HEK293 (cell line): ENCODE measurements around the gene HMGB1.

Source experiments
- KLF7 ChIP-seq: fragments of 450-650 bp; formaldehyde crosslinking; IDR thresholded peaks from 2 replicates; pipeline ENCODE4 v1.5.1; 2016; ENCODE audit warnings: missing biosample characterization, missing genetic modification characterization, borderline replicate concordance
- MYNN ChIP-seq: fragments of 450-650 bp; formaldehyde crosslinking; IDR thresholded peaks from 2 replicates; pipeline ENCODE4 v1.5.1; 2016; ENCODE audit warnings: missing biosample characterization, missing genetic modification characterization, borderline replicate concordance
- SETDB1 ChIP-seq: IDR thresholded peaks from one replicate; pipeline ENCODE4 v1.6.1; 2017; ENCODE audit warnings: mild to moderate bottlenecking, low read length, moderate library complexity, mixed read lengths; ENCODE audit not compliant: insufficient read length
- ZBTB7A ChIP-seq: fragments of 450-650 bp; formaldehyde crosslinking; IDR thresholded peaks from 2 replicates; pipeline ENCODE4 v1.5.1; 2016; ENCODE audit warnings: low read depth, missing biosample characterization, missing genetic modification characterization
- ZFHX2 ChIP-seq: fragments of 450-650 bp; formaldehyde crosslinking; conservative IDR thresholded peaks from 2 replicates; pipeline ENCODE4 v1.5.1; 2016; ENCODE audit warnings: missing biosample characterization, missing genetic modification characterization
- ZFP3 ChIP-seq: fragments of 450-650 bp; formaldehyde crosslinking; IDR thresholded peaks from 2 replicates; pipeline ENCODE4 v1.5.1; 2016; ENCODE audit warnings: low read depth, missing biosample characterization, missing genetic modification characterization
- ZNF10 ChIP-seq: fragments of 450-650 bp; formaldehyde crosslinking; IDR thresholded peaks from 2 replicates; pipeline ENCODE4 v1.5.1; 2017; ENCODE audit warnings: missing biosample characterization, missing genetic modification characterization
- ZNF2 ChIP-seq: fragments of 450-650 bp; formaldehyde crosslinking; IDR thresholded peaks from 2 replicates; pipeline ENCODE4 v1.5.1; 2016; ENCODE audit warnings: missing biosample characterization, missing genetic modification characterization
- ZNF202 ChIP-seq: fragments of 450-650 bp; formaldehyde crosslinking; IDR thresholded peaks from 2 replicates; pipeline ENCODE4 v1.5.1; 2016; ENCODE audit warnings: missing biosample characterization, missing genetic modification characterization, borderline replicate concordance
- ZNF211 ChIP-seq: fragments of 450-650 bp; formaldehyde crosslinking; IDR thresholded peaks from 2 replicates; pipeline ENCODE4 v1.5.1; 2016; ENCODE audit warnings: low read depth, missing biosample characterization, missing genetic modification characterization
- ZNF302 ChIP-seq: fragments of 450-650 bp; formaldehyde crosslinking; IDR thresholded peaks from 2 replicates; pipeline ENCODE4 v1.5.1; 2016; ENCODE audit warnings: missing biosample characterization, missing genetic modification characterization, low read depth
- ZNF366 ChIP-seq: fragments of 450-650 bp; formaldehyde crosslinking; conservative IDR thresholded peaks from 2 replicates; pipeline ENCODE4 v1.5.1; 2016; ENCODE audit warnings: missing biosample characterization, missing genetic modification characterization
- ZNF48 ChIP-seq: fragments of 450-650 bp; formaldehyde crosslinking; IDR thresholded peaks from 2 replicates; pipeline ENCODE4 v1.5.1; 2016; ENCODE audit warnings: missing biosample characterization, missing genetic modification characterization
- ZNF501 ChIP-seq: fragments of 450-650 bp; formaldehyde crosslinking; IDR thresholded peaks from 2 replicates; pipeline ENCODE4 v1.5.1; 2016; ENCODE audit warnings: missing biosample characterization, missing genetic modification characterization
- ZNF514 ChIP-seq: fragments of 450-650 bp; formaldehyde crosslinking; IDR thresholded peaks from 2 replicates; pipeline ENCODE4 v1.5.1; 2016; ENCODE audit warnings: missing biosample characterization, missing genetic modification characterization
- ZNF548 ChIP-seq: fragments of 450-650 bp; formaldehyde crosslinking; IDR thresholded peaks from 2 replicates; pipeline ENCODE4 v1.5.1; 2016; ENCODE audit warnings: missing biosample characterization, missing genetic modification characterization
- ZNF571 ChIP-seq: fragments of 450-650 bp; formaldehyde crosslinking; IDR thresholded peaks from 2 replicates; pipeline ENCODE4 v1.5.0; 2017; ENCODE audit warnings: missing biosample characterization, missing genetic modification characterization
- ZNF585B ChIP-seq: fragments of 450-650 bp; formaldehyde crosslinking; IDR thresholded peaks from 2 replicates; pipeline ENCODE4 v1.5.1; 2016; ENCODE audit warnings: missing biosample characterization, missing genetic modification characterization
- ZNF623 ChIP-seq: fragments of 450-650 bp; formaldehyde crosslinking; IDR thresholded peaks from 2 replicates; pipeline ENCODE4 v1.5.1; 2016; ENCODE audit warnings: missing biosample characterization, missing genetic modification characterization
- ZNF707 ChIP-seq: fragments of 450-650 bp; formaldehyde crosslinking; IDR thresholded peaks from 2 replicates; pipeline ENCODE4 v1.5.1; 2016; ENCODE audit warnings: missing biosample characterization, missing genetic modification characterization
- ZSCAN16 ChIP-seq: fragments of 450-650 bp; formaldehyde crosslinking; IDR thresholded peaks from 2 replicates; pipeline ENCODE4 v1.5.1; 2016; ENCODE audit warnings: missing biosample characterization, missing genetic modification characterization
- ZXDB ChIP-seq: fragments of 450-650 bp; formaldehyde crosslinking; IDR thresholded peaks from 2 replicates; pipeline ENCODE4 v1.5.1; 2016; ENCODE audit warnings: missing biosample characterization, missing genetic modification characterization
- TF ChIP-seq, protein P1 (sequence below): fragments of 450-650 bp; formaldehyde crosslinking; IDR thresholded peaks from 2 replicates; pipeline ENCODE4 v1.5.1; 2017; ENCODE audit warnings: missing biosample characterization, missing genetic modification characterization
- TF ChIP-seq, protein P2 (sequence below): fragments of 450-650 bp; formaldehyde crosslinking; IDR thresholded peaks from 2 replicates; pipeline ENCODE4 v1.5.1; 2016; ENCODE audit warnings: missing biosample characterization, missing genetic modification characterization, borderline replicate concordance
- TF ChIP-seq, protein P3 (sequence below): fragments of 450-650 bp; formaldehyde crosslinking; IDR thresholded peaks from 2 replicates; pipeline ENCODE4 v1.5.1; 2016; ENCODE audit warnings: missing biosample characterization, missing genetic modification characterization
- TF ChIP-seq, protein P4 (sequence below): fragments of 450-650 bp; formaldehyde crosslinking; IDR thresholded peaks from 2 replicates; pipeline ENCODE4 v1.5.1; 2016; ENCODE audit warnings: missing biosample characterization, missing genetic modification characterization
- TF ChIP-seq, protein P5 (sequence below): fragments of 450-650 bp; formaldehyde crosslinking; IDR thresholded peaks from 2 replicates; pipeline ENCODE4 v1.5.1; 2016; ENCODE audit warnings: missing biosample characterization, missing genetic modification characterization
- TF ChIP-seq, protein P6 (sequence below): fragments of 450-650 bp; formaldehyde crosslinking; IDR thresholded peaks from 2 replicates; pipeline ENCODE4 v1.5.1; 2016; ENCODE audit warnings: missing biosample characterization, missing genetic modification characterization, borderline replicate concordance
- TF ChIP-seq, protein P7 (sequence below): fragments of 450-650 bp; formaldehyde crosslinking; IDR thresholded peaks from 2 replicates; pipeline ENCODE4 v1.5.1; 2017; ENCODE audit warnings: missing biosample characterization, missing genetic modification characterization

HMGB1 gene

DNA sequence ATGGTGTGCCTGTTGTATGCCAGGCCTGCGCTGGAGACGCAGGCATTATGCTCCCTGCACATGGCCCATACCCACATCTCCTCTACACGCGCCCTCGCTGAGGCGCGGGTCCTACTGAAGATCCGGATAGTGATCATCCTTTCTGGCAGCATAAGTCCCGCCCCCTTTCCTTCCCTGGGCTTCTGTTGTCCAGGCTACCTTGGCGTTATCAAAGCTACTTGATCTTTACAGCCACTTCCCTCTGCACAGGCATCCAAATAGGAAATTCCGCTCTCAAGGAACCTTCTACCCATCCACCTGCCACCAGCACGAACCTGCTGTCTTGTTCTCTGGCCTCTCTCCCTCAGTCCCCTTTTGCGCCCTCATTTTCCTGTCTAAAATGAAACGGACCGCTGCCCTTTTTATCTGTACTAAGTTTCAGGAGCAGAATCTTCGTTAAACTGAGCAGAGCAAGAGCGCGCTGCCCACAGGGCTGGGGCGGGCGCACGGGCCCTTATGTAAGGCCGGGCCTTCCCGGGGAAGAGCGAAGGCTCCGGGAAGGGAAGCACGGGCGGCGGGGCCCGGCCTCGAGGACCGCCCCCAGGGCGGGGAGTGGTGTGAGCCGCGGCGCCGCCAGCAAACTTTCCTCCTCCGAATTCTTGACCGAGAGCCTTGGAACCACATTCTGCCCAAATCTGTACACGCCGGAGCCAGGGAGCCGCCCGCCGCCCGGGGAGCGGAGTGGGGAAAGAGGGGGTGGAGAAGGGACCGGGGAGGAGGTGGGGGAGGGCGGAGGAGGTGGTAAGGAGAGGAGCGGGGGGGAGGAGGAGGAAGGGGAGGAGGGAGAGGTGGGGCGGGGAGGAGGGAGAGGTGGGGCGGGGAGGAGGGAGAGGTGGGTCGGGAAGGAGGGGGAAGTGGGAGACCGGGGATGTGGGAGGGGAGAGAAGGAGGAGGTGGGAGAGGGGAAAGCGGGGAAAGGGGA is 44.4 kb downstream of the HMGB1 start (continued):
- TF ChIP-seq, protein P1, sequence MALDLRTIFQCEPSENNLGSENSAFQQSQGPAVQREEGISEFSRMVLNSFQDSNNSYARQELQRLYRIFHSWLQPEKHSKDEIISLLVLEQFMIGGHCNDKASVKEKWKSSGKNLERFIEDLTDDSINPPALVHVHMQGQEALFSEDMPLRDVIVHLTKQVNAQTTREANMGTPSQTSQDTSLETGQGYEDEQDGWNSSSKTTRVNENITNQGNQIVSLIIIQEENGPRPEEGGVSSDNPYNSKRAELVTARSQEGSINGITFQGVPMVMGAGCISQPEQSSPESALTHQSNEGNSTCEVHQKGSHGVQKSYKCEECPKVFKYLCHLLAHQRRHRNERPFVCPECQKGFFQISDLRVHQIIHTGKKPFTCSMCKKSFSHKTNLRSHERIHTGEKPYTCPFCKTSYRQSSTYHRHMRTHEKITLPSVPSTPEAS (tag by site-specific recombination) = no peak
- TF ChIP-seq ZNF211 (tag by site-specific recombination) (no peak), ZNF623 (no peak), ZNF302 (tag by site-specific recombination) (no peak), ZNF707 (tag by site-specific recombination) (no peak), ZNF366 (tag by site-specific recombination) (peak; percentile 44), ZFP3 (no peak), KLF7 (tag by site-specific recombination) (no peak), ZNF514 (tag by site-specific recombination) (no peak), ZNF2 (tag by site-specific recombination) (no peak), SETDB1 (no peak), ZXDB (peak; percentile 36; the same call in 1 of the 2 replicates), ZBTB7A (tag by site-specific recombination) (no peak), ZNF48 (no peak), MYNN (tag by site-specific recombination) (no peak), ZNF501 (peak; percentile 60; the same call in 1 of the 2 replicates), ZNF585B (tag by site-specific recombination) (no peak), ZFHX2 (tag by site-specific recombination) (peak; percentile 53; the same call in 1 of the 2 replicates), ZSCAN16 (tag by site-specific recombination) (no peak), ZNF202 (no peak), ZNF571 (tag by site-specific recombination) (no peak), ZNF10 (no peak), ZNF548 (tag by site-specific recombination) (no peak)
- TF ChIP-seq, protein P2, sequence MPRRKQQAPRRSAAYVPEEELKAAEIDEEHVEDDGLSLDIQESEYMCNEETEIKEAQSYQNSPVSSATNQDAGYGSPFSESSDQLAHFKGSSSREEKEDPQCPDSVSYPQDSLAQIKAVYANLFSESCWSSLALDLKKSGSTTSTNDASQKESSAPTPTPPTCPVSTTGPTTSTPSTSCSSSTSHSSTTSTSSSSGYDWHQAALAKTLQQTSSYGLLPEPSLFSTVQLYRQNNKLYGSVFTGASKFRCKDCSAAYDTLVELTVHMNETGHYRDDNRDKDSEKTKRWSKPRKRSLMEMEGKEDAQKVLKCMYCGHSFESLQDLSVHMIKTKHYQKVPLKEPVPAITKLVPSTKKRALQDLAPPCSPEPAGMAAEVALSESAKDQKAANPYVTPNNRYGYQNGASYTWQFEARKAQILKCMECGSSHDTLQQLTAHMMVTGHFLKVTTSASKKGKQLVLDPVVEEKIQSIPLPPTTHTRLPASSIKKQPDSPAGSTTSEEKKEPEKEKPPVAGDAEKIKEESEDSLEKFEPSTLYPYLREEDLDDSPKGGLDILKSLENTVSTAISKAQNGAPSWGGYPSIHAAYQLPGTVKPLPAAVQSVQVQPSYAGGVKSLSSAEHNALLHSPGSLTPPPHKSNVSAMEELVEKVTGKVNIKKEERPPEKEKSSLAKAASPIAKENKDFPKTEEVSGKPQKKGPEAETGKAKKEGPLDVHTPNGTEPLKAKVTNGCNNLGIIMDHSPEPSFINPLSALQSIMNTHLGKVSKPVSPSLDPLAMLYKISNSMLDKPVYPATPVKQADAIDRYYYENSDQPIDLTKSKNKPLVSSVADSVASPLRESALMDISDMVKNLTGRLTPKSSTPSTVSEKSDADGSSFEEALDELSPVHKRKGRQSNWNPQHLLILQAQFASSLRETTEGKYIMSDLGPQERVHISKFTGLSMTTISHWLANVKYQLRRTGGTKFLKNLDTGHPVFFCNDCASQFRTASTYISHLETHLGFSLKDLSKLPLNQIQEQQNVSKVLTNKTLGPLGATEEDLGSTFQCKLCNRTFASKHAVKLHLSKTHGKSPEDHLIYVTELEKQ (tag by site-specific recombination) = no peak
- TF ChIP-seq, protein P3, sequence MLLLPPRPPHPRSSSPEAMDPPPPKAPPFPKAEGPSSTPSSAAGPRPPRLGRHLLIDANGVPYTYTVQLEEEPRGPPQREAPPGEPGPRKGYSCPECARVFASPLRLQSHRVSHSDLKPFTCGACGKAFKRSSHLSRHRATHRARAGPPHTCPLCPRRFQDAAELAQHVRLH = no peak
- TF ChIP-seq, protein P4, sequence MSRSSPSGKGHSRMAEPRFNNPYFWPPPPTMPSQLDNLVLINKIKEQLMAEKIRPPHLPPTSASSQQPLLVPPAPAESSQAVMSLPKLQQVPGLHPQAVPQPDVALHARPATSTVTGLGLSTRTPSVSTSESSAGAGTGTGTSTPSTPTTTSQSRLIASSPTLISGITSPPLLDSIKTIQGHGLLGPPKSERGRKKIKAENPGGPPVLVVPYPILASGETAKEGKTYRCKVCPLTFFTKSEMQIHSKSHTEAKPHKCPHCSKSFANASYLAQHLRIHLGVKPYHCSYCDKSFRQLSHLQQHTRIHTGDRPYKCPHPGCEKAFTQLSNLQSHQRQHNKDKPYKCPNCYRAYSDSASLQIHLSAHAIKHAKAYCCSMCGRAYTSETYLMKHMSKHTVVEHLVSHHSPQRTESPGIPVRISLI (tag by site-specific recombination) = no peak
- TF ChIP-seq, protein P5, sequence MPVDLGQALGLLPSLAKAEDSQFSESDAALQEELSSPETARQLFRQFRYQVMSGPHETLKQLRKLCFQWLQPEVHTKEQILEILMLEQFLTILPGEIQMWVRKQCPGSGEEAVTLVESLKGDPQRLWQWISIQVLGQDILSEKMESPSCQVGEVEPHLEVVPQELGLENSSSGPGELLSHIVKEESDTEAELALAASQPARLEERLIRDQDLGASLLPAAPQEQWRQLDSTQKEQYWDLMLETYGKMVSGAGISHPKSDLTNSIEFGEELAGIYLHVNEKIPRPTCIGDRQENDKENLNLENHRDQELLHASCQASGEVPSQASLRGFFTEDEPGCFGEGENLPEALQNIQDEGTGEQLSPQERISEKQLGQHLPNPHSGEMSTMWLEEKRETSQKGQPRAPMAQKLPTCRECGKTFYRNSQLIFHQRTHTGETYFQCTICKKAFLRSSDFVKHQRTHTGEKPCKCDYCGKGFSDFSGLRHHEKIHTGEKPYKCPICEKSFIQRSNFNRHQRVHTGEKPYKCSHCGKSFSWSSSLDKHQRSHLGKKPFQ (tag by site-specific recombination) = peak; percentile 33; the same call in 1 of the 2 replicates
- TF ChIP-seq, protein P6, sequence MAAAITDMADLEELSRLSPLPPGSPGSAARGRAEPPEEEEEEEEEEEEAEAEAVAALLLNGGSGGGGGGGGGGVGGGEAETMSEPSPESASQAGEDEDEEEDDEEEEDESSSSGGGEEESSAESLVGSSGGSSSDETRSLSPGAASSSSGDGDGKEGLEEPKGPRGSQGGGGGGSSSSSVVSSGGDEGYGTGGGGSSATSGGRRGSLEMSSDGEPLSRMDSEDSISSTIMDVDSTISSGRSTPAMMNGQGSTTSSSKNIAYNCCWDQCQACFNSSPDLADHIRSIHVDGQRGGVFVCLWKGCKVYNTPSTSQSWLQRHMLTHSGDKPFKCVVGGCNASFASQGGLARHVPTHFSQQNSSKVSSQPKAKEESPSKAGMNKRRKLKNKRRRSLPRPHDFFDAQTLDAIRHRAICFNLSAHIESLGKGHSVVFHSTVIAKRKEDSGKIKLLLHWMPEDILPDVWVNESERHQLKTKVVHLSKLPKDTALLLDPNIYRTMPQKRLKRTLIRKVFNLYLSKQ (tag by site-specific recombination) = no peak
- TF ChIP-seq, protein P7, sequence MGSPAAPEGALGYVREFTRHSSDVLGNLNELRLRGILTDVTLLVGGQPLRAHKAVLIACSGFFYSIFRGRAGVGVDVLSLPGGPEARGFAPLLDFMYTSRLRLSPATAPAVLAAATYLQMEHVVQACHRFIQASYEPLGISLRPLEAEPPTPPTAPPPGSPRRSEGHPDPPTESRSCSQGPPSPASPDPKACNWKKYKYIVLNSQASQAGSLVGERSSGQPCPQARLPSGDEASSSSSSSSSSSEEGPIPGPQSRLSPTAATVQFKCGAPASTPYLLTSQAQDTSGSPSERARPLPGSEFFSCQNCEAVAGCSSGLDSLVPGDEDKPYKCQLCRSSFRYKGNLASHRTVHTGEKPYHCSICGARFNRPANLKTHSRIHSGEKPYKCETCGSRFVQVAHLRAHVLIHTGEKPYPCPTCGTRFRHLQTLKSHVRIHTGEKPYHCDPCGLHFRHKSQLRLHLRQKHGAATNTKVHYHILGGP (tag by site-specific recombination) = no peak
